ENCODE measurements around the gene IFIT2. TPM values are rescaled to one million over a fixed set of nuclear protein-coding genes. Genes with fewer than 3 reads are reported as not detected.
A peak's percentile ranks its signal among the peaks of the same experiment; 100 is the strongest.
"Not testable (repeated sequence)": the region's sequence is repeated elsewhere in the genome, so short reads cannot be mapped to it uniquely, and the experiment has no call there.

The IFIT2 gene, protein sequence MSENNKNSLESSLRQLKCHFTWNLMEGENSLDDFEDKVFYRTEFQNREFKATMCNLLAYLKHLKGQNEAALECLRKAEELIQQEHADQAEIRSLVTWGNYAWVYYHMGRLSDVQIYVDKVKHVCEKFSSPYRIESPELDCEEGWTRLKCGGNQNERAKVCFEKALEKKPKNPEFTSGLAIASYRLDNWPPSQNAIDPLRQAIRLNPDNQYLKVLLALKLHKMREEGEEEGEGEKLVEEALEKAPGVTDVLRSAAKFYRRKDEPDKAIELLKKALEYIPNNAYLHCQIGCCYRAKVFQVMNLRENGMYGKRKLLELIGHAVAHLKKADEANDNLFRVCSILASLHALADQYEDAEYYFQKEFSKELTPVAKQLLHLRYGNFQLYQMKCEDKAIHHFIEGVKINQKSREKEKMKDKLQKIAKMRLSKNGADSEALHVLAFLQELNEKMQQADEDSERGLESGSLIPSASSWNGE
- 8.6 TPM for total RNA-seq

DNA sequence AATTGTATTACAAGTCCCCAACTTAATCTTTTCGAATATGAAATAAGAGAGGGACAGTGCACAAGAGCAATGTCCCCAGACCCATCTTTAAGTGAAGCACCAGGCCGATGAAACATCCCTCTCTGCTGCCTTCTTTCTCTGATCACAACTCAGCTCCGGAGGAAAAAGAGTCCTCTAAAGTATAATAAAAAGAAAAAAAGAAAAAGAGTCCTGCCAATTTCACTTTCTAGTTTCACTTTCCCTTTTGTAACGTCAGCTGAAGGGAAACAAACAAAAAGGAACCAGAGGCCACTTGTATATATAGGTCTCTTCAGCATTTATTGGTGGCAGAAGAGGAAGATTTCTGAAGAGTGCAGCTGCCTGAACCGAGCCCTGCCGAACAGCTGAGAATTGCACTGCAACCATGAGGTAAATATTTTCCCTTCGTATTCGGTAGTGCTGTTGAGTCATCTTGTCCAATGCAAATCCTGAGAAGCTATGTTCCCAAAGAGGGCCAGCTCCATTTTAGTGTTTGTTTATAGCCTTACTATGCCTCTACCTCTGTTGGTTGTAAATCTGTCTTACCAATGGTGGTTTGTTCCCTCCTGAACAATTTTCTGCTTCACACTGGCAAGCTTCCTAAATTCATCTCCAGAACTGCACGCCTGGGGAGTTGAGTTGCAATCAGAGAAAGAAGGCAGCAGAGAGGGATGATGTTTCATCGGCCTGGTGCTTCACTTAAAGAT lies at the start of gene IFIT2:
Gene IFIT2, plus strand, starts transcription at position 326 of the 725 bp plus-strand sequence. Its CDS starts 78 bp downstream, at position 404.
- DNase-seq: peak; percentile 92

DNA sequence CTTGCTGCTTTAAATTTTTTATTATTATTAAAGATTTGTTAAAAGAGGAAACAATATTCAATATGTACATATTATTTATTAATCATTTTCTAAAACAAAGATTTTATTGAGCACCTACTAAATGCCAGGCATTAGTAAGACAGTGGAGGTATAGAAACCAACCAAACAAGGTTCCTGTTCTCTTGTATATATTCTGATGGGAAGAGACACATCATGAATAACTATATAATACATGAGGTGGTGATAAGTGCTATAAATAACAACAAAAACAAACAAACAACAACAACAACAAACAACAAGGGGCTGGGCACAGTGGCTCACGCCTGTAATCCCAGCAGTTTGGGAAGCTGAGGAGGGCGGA lies 49.6 kb upstream of the IFIT2 start:
- no peak for DNase-seq

GRCh38 chr10:89255091-89255579 lies 46.7 kb upstream of the IFIT2 start:
- DNase-seq: not testable (repeated sequence)

GRCh38 chr10:89255793-89256192 lies 46.1 kb upstream of the IFIT2 start:
- DNase-seq: no peak

DNA sequence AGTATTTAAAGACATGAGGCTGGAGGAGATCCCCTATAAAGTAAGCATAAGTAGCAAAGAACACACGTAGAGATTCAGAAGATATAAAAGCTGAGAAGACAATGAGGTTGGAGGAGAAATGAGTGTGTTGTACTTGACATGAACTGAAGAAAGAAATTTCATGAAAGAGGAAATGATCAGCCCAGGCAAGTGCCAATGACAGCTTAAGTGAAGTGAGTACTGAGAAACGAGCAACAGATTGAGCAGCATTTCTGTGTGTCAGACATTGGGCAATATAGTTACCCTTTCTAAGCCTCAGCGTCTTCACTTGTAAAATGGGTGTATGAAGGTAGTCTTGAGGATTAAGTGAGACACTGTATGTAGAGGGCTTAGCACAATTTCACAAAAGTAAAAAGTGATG lies 45.5 kb upstream of the IFIT2 start:
- DNase-seq: no peak

- peak; percentile 37 for DNase-seq
These were observed 44.9 kb upstream of the IFIT2 start for GRCh38 chr10:89256962-89257361.

DNA sequence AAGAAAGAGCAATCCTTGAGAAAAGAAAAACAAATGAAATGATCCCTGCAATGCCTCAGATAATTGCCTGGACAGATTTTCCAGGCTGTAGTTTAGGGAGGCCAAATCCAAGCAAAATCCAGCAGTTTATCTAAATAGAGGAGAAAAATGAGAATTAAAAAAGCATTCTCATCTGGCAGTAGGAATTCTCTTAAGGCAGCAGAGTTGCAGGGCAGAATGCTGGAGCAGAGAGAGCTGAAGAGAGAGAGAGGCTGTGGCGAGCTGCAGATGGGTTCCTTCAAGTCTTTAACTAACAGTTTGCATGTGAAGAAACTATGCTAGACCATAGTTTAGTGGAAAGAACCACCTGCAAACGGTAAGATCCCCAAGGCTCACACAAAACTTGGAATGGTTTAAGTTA lies 44.3 kb upstream of the IFIT2 start:
- peak; percentile 21 for DNase-seq

GRCh38 chr10:89258881-89259280 lies 43.0 kb upstream of the IFIT2 start:
- DNase-seq: no peak

- peak; percentile 77 for DNase-seq
These were observed 39.5 kb upstream of the IFIT2 start for GRCh38 chr10:89262086-89263051.

DNA sequence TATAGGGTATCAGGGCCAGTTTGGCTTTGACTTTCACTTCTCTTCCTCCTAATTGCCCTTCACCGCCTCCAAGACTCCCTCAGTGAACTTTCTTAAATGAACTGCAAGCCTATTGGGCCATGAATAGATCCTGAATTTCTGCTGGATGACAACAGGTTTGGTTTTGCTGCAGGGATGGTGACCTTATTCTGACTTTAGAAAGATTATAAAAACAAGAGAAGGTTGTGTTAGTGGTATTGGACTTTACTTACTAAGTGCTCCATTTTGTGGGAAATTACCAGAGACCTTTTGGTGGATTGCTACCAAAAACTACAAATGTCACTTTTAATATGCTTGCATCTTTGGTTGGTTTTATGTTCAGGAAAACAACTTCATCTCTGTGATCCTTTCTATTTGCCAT lies 38.8 kb upstream of the IFIT2 start:
- no peak for DNase-seq

DNA sequence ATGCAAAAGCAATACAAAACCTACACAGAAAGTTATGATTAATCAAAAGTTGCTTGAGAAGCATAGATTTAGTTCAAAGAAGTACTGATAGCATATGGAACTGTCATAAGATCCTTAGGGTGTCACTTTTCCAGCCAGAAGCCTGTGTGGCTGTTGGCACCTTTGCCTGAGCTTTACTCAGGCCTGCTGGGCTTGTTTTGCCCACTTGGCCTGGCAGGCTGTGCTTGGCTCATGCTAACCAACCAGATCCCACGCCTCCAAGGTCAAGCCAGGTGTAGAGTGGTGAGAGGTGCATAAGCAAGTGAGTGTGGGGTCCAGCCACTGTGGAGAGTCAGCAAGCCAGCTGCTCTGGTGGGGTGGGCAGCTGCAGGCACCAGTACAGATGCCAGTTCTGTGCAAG lies 38.3 kb upstream of the IFIT2 start:
- no peak for DNase-seq

DNA sequence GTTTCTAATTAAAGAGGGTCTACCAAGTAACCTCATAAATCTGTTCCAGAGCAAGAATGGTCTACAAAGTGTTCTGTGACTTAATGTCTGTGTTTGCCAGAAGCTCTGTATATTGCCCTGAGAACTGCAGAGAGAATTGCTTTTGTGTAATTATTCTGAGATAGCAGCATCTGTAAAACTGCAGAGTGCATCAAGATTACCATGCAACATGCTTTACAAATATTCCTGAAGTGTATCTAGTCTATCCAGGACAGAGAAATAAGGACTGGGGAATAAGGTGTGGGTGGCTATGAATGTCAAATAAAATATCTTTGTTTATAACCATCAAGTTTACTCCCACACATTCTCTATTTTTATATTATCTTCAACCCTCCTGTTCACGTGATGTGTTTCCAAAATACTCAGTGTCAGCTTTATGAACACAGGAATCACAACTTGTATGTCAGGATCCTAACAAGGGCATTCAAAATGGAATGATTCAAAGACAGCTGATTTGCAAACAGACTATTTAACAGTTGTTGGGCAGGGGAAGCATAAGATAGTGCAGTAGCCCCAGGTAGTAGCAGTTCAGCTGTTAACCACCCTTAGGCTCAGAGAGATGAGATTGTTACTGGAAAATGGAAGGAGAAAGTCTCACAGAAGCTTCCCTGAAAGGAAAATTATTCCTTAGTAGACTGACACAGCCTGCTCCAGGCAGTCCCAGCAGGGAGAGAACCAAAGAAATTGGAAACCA lies 35.0 kb upstream of the IFIT2 start:
- no peak for DNase-seq

GRCh38 chr10:89269433-89270152 lies 32.3 kb upstream of the IFIT2 start:
- no peak for DNase-seq

- no peak for DNase-seq
These were observed 31.7 kb upstream of the IFIT2 start for GRCh38 chr10:89270153-89270483.

GRCh38 chr10:89271532-89271931 lies 30.3 kb upstream of the IFIT2 start:
- no peak for DNase-seq

DNA sequence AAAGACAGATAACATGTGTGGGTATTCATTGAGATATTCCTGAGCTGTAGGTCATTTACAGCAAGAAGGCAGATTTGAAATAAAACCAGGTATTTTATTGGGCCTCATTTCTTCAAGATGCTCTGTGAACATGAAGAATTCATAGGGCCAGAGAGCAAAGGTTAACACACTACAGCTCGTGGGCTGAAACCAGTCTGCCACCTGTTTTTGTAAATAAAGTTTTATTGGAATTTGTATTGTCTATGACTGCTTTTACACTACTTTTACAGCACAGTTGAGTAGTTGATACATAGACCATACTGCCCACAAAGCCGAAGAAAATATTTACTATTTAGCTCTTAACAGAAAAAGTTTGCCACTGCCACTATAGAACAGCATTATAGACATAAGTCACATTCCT lies 28.2 kb upstream of the IFIT2 start:
- DNase-seq: no peak

GRCh38 chr10:89274928-89275327 lies 26.9 kb upstream of the IFIT2 start:
- no peak for DNase-seq

DNA sequence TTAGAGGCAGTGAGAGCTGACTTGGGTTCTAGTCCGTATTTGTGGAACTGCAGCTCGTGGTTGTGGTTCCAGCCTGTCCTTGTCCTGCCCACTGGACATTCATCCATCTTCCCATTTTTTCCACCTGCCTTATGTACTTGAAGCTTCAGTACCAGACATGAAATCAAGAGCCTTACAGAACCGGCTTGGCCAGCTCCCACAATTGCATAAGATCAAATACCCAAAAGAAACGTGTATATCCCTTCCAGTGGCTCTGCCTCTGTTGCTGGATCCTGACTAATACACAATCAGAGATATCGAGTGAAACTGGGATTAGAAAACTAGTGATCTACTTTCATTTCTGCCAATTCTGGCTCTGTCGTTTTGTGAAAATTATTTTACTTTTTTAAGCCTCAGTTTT lies 26.5 kb upstream of the IFIT2 start:
- no peak for DNase-seq

GRCh38 chr10:89278034-89278535 lies 23.8 kb upstream of the IFIT2 start:
- peak; percentile 90 for DNase-seq

DNA sequence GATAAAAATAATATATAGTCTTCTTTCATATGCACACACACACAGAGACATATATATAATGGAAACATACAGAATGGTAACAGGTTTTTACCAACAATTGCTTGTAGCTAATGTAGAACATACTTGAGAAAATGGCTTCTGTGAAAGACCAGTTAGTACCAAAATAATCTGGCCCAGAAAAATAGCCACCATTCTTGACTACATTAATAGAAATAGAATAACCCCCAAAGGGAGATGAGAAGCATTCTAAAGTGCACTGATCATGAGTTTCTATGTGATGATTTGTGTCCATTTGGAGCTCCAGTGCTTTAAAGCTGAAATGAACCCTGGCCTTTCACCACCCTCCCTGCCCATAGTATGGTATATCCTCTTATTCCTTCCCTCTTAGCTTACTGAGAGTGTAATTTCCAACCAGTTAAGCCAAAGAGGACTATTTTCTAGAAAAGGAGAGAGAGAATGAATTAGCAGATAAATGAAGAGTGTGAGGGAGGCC lies 22.9 kb upstream of the IFIT2 start:
- peak; percentile 60 for DNase-seq

Data from skin of body (tissue), 2 donors.